GM12873 (cell line): ENCODE results near the gene XXYLT1.

Source experiments
- TF ChIP-seq, protein P1 (sequence below): IDR thresholded peaks from 2 replicates; pipeline ENCODE4 v1.5.1; 2012; ENCODE audit warnings: low read depth, mild to moderate bottlenecking, moderate library complexity, low read length, control low read depth; ENCODE audit not compliant: insufficient read depth; ENCODE audit errors: missing control alignments

The XXYLT1 gene

DNA sequence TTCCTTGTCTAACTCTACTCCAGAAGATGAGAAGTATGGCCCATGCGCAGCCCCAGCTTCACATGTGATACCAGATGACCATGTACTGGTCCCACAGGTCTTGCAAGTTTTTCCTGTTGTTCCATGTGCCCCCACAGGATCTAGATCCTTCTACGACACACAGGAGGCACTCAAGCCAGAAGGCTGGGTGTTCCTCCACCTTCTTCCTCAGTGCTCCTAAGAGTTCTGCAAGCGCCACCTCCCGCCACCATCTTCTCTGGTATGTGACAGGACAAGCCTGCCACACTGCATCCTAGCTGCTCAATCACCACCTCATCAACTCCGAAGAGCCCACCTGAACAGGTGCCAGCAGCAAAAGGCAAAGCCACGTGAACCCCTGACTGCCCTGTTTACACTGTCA lies 43.1 kb downstream of the XXYLT1 start:
- TF ChIP-seq, protein P1, sequence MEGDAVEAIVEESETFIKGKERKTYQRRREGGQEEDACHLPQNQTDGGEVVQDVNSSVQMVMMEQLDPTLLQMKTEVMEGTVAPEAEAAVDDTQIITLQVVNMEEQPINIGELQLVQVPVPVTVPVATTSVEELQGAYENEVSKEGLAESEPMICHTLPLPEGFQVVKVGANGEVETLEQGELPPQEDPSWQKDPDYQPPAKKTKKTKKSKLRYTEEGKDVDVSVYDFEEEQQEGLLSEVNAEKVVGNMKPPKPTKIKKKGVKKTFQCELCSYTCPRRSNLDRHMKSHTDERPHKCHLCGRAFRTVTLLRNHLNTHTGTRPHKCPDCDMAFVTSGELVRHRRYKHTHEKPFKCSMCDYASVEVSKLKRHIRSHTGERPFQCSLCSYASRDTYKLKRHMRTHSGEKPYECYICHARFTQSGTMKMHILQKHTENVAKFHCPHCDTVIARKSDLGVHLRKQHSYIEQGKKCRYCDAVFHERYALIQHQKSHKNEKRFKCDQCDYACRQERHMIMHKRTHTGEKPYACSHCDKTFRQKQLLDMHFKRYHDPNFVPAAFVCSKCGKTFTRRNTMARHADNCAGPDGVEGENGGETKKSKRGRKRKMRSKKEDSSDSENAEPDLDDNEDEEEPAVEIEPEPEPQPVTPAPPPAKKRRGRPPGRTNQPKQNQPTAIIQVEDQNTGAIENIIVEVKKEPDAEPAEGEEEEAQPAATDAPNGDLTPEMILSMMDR: no peak

DNA sequence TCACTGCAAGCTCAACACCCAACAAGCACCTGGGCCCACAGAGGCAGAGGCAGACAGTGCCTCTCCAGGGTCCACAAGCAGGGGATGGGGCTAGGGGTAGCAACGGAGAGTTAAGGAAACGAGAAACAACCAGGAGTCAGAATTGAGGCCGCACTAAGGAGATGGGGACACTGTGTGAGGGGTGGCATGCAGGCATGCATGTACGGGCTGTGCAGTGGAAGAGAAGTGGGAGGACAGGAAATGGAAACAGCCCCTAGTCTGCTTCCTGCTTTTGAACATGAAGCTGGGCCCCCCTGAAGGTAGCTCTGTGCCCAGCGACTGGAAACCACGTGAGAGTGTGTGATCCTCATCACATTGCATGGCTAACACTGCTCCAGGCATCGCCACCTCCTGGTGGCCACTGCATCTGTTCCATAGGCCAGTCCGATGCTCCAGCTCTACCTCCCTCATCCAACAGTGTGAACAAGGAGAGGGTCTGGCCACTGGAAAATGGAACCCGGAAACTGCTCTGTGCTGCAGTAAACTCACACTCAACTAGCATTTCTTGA lies 44.0 kb downstream of the XXYLT1 start:
- TF ChIP-seq, protein P1: peak; percentile 38

GRCh38 chr3:195226445-195226844 lies 44.5 kb downstream of the XXYLT1 start:
- TF ChIP-seq, protein P1: no peak

- TF ChIP-seq, protein P1: no peak
Measured at GRCh38 chr3:195224980-195225580, 45.9 kb downstream of the XXYLT1 start.

DNA sequence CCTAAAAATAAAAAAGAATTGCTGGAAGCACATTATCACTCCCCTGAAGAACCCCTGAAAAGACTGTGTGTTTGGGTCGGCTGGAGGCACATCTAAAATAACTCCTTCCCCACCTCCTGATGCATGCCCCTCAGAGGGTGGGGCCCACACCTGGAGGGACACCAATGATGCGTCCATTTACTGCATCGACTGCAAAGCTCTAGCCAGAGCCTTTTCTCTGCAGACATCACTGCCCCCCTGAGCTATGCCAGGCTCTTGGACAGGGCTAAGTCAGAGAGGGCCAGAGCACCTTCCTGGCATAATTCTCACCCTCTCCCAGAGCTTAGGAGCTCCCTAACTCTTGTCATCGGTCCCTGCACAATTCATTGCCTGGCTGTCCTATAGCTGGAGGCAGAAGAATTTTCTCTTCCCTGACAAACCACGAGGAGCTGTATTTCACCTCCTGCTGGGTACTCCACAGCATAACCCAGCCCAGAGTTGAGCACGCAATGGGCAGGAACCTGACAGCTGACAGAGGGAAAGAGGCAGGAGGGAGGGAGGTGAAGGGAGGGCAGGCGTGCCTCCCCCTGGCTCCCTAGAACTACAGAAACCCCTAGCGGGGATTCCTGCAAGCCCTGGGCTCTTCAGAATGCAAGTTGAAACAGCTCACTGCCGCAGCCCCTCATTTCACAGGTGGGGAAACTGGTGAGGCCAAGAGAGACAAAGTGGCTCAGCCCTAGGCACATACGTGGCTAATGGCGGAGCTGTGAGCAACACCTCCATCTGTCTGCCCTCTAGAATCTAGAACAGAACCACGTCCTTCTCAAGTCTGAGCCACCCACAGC lies 46.6 kb downstream of the XXYLT1 start:
- TF ChIP-seq, protein P1: no peak

GRCh38 chr3:195221876-195222617 lies 48.9 kb downstream of the XXYLT1 start:
- TF ChIP-seq, protein P1: no peak
